HG03095 (cell line): ENCODE measurements around the gene FBXL16.
"Not testable (repeated sequence)": the region's sequence is repeated elsewhere in the genome, so short reads cannot be mapped to it uniquely, and the experiment has no call there.

Source experiments
- ATAC-seq: cut with Tn5 transposase; IDR thresholded peaks from one replicate; pipeline ENCODE4 v1.9.1; 2021; ENCODE audit warnings: moderate library complexity; ENCODE audit not compliant: unreplicated experiment

Gene FBXL16

DNA sequence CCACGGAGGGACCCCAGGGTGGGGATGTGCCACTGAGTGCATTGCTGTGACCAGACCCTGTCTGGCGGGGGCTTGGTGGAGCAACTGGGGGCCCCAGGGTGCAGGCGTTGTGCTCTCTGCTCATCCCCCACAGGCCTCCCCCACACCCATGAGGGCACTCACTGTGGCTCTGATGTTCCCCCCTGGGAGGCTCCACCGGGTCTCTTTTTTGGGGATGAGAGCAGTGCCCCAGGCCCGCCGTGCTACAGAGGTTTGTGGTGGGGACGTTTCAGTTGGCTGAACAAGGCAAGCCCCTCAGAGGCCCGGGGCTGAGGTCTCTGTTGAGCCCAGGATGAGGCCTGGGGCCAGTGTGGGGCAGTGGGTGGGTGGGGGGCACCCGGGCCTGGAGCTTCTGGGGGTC lies 18.1 kb upstream of the FBXL16 start:
- ATAC-seq, result no peak

DNA sequence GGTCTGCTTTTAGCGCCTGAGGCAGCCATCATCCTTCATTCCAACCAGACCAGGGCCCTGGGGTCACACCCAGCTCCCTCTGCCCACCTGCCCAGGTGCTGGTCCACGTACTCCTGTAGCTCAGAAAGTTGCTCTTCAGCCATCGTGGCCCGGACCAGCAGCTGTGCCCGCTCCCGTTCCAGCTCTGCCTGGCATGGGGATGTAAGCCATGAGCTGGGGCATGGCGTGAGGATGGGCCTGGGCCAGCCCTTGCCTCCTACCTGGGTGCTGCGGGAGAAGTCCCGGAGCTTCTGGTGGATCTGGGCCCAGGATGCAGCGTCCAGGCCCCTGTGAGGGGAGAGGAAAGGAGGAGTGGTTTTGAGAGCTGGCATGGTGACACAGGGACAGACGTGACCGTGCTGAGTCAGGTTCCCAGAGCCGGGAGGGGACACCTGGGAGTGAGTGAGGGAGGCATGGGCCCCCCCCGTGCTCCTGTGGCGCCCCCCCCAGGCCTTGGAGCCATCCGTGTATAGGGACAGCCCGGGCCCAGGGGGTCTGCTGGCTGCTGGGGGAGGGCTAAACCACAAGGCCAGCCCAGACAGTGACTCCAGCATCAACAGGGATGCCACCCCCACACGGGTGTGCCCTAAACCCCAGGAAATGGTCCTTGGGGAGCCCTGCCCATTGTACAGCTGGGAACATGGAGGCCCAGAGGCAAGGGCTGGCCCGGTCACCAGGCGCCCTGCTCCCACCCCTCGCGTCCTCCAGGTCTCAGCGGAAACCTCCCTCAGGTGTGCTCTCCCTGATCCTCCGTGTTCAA lies 17.4 kb upstream of the FBXL16 start:
- no peak for ATAC-seq

DNA sequence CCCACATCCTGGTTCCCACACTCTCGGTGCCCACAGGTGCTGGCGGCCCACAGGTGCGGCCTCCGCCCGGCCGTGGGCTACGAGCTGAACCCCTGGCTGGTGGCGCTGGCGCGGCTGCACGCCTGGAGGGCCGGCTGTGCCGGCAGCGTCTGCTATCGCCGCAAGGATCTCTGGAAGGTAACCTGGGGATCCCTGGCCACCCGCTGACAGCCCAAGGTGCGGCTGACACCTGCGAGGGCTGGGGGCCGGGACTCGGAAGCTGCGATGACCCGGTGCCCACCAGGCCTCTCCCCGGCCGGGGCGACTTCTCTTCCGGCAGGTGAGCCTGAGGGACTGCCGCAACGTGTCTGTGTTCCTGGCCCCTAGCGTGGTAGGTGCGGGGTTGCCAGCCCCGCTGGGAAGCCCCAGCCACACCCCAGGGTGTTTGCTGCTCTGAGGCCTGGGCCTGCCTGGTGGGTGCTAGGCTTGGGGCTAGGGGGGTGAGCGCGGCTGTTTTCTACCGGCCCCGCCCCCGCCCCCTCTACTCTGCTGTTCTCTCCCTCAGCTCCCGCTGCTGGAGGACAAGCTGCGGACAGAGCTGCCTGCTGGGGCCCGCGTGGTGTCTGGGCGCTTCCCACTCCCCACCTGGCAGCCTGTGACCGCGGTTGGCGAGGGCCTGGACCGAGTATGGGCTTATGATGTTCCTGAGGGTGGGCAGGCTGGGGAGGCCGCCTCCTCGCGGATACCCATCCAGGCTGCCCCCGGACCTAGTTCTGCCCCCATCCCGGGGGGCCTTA lies 16.4 kb upstream of the FBXL16 start:
- ATAC-seq, result no peak

DNA sequence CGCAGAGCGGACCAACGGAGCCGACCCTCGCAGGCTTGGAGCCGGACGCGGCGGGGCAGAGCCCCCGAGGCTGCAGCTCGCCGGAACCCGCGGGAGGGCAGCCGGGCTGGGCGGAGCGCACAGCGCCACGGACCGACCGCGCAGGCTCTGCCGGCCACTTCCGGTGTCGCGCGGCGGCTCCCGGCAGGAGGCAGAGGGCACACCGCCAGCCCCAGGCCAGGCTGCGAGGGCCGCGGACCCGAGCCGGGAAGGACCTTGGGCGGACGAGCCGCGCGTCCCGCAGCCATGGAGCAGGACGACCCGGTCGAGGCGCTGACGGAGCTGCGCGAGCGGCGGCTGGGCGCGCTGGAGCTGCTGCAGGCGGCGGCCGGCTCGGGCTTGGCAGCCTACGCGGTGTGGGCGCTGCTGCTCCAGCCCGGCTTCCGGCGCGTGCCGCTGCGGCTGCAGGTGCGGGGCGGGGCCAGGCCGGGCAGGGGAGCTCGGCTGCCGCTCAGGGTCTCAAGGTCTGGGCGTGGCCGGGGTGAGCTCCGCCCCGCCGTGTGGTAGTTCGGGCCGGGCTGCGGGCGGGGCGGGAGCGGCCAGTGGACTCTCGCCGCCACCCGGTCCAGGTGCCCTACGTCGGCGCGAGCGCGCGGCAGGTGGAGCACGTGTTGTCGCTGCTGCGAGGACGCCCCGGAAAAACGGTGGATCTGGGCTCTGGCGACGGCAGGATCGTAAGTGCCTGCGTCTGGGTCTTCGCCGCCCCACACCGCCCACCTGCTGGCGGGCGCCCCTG lies 15.6 kb upstream of the FBXL16 start, which contains the start of gene ANTKMT:
TSS of gene ANTKMT (plus strand) at position 157 of the 775 bp plus-strand sequence. CDS start at position 286, 129 bp downstream.
- peak; percentile 44 for ATAC-seq

DNA sequence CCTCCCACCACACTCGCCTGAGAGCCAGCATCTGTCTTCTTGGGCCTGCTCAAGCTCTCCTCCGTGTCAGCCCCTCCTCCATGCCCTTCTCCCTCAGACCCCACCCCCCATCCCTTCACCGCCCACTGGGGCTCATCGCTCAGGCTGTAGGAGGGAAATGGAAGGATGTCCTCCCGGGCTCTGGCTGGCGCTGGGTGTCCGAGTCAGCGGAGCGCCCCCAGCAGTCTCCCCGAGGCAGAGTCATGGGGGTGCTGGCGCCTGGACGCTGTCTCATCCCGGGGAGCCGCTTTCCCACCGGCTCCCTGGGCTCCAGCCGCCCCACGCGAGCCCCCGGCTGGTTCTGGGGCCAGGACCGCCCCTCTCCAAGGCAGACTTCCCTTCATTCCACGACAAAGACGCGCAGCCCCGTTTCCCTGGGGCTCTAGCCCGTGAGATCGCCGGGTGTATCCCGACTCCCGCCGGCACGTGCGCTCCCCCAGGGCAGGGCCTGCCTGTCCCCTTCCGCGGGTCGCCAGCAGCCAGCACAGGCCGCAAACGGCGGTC lies 14.9 kb upstream of the FBXL16 start:
- peak; percentile 6 for ATAC-seq

DNA sequence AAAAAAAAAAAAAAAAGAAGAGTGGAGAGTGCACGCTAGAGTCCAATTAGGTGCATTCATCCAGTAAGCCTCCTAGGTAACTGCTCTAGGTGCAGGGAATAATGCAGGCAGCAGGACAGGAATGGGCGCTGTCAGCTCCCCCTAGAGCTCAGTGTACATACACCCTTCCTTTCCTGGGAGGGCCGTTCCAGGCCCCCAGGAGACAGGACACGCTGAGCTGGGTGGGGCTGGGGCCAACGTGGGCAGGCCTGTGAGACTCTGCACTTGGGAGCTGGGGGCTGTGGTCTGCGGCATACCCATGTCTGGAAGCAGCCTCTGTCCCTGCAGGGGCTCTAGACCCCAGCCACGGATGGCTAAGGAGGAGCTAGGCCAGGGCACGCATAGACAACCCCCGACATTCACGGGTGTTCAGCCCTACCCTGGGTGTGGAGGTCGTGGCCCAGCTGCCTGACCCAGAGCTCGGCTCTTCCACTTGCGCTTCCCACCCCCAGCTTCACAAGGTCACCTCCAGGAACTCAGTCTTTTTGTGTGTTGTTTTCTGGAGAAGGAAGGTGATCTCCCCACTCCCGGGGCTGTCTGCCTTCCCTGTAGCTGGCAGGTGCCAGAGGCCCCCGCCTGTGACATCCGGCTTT lies 14.3 kb upstream of the FBXL16 start:
- no peak for ATAC-seq

DNA sequence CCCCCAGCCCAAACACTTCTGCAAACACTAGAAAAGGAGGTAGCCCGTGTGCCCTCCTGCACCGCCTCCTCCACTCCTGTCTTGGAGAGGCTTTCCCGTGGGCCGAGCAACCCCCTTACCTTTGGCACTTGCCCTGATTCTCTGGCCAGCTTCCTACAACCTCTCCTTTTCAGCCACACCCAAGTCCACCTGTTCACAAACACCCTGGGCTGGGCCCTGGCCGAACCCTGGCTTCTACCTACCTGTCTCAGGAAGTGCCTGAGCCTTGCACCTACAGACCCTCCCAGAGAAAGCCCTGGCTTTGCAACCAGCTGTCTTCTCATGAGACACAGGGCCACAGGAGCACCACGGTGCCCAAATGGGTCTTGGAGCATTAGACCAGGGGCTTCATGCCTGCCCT lies 13.3 kb upstream of the FBXL16 start:
- no peak for ATAC-seq

DNA sequence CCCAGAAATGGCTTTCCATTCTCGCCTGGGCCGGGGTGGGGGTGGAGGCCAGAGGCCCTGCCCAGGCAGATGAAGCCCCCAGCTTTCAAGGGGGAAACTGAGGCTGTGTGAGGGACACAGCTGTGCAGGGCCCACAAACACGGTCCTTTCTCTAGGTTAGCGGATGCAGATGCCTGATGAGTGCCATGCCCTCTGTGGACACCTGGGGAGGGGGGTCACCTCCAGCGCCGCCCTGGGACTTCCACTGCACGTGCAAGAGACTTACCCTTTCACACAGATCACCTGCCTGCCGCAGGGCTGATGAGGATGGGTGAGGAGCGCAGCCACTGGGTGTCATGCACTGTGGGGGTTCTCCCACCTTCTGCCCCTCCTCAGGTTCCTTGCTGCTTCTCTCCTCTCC lies 12.8 kb upstream of the FBXL16 start:
- no peak for ATAC-seq

DNA sequence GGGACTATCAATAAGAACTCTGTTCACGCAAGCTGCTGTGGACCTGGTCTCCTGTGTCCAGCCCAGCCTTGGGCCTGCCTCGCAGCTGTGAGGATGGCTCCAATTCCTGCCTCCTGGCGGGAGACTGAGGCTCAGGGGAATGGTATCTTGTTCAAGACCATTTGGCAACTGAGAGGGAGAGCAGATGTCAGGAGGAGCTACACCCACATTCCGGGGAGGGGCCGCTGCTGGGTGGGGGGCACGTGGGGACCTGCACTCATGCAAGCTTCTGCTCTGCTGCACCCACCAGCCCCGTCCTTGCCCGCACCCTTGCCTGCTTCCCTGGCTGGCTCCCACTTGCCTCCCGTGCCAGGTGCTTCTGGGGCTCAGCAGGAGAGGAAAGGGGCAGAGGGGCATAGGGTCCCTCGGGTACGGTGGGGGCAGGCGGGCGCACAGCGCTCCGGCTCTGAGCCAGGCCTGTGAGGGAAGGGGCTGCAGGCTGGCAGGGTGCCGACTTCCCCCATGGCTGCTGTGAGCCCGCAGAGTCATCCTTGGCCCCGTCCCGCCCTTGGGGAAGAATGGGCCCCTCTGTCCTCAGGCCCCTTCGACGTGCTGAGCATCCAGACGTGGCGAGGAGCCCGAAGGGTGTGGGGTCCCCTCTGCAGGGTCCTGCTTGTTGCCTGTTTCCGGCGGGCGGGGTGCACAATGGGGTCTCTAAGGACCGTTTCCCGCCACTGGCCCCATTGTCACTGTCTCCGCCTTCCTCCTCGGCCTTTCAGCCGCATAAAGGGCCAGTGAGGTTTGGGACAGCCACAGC lies 12.0 kb upstream of the FBXL16 start:
- ATAC-seq, result no peak

DNA sequence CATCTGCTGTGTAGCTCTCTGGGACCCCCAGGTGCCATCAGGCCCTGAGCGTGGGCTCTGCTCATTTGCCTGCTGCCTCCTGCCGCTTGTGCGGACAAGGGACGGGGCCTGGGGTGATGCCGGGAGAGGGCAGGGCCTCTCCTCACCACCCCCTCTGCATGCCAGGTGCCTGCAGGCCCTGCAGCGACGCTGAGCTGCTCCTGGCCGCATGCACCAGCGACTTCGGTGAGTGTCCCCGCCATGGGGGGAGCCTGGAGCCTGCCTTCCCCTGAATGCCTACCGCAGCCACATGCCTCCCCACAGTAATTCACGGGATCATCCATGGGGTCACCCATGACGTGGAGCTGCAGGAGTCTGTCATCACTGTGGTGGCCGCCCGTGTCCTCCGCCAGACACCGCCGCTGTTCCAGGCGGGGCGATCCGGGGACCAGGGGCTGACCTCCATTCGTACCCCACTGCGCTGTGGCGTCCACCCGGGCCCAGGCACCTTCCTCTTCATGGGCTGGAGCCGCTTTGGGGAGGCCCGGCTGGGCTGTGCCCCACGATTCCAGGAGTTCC lies 11.2 kb upstream of the FBXL16 start:
- ATAC-seq, result no peak

DNA sequence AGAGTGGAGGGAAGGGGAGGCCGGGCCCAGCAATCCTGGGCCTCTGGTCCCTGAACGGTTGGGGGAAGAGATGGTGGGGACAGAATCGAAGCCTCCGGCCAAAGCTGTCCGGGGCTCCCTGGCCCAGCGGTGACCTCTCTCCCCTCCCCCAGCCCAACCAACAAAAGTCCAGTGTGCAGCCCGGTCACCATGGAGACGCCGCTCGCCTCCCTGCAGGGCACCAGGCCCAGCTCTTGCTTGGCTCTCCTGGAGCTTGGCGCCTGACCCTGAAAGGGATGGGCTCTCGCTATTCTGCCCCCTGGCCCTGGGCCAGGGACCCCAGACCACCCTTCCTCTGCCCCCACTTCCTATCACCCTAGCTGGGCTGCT lies 10.6 kb upstream of the FBXL16 start:
- no peak for ATAC-seq

DNA sequence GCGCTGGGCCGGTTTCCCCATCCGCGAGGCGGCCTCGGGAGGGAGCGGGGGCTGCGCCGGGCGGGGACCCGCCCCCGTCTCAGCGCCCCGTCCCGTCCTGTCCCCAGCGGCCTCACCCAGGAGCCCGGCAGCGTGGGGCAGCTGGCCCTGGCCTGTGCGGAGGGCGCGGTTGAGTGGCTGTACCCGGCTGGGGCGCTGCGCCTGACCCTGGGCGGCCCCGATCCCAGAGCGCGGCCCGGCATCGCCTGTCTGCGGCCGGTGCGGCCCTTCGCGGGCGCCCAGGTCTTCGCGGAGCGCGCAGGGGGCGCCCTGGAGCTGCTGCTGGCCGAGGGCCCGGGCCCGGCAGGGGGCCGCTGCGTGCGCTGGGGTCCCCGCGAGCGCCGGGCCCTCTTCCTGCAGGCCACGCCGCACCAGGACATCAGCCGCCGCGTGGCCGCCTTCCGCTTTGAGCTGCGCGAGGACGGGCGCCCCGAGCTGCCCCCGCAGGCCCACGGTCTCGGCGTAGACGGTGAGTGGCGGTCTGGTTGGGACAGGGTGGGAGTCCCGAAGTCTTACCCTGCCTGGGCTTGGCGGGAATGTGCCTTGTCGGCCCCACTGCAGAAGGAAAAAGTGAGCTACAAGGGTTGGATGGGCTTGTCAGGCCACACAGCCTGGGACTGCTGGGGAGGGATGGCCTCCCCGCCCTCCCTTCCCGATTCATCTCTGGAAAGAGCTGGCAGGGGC lies 10.0 kb upstream of the FBXL16 start:
- ATAC-seq, result peak; percentile 5

DNA sequence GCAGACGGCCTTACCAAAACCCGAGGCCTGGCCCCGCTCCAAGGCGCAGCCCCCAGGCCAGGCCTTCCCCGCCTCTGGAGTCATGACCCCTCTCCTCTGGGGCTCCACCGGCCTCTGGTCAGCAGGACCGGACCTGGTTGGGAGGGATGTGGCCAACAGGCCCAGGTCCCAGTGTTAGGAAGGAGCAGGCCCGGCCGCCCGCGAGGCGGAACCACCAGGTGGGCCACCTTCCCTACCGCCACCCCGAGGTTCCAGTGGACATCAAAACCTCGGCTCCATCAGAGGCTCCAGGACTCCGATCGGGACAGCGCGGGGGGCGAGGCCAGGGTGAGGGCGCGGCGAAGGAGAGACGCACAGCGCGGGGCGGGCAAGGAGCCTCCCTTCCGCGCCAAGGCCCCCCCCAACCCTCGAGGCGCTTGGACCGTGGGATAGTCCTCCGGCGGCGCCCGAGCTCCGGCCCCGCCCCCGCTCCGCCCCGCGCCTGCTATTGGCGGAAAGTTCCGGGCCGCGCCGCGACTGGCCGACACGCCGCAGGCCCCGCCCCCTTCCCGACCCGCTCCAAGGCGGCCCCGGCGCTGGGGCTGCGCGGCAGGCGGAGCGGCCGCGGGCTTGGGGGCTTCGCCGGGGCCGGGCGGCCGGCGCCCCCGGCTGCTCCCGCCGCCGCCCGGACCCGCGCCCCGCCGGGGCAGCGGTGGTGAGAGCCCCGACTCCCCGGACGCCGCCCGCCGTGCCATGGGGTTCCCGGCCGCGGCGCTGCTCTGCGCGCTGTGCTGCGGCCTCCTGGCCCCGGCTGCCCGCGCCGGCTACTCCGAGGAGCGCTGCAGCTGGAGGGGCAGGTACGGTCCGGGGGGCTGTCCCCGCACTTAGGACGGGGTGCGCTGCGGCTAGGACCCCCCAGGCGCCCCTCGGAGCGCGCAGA lies 9.2 kb upstream of the FBXL16 start, which contains the start of gene METRN:
TSS of gene METRN (plus strand) at position 561 of the 919 bp plus-strand sequence. CDS start at position 733, 172 bp downstream.
- ATAC-seq, result peak; percentile 58

DNA sequence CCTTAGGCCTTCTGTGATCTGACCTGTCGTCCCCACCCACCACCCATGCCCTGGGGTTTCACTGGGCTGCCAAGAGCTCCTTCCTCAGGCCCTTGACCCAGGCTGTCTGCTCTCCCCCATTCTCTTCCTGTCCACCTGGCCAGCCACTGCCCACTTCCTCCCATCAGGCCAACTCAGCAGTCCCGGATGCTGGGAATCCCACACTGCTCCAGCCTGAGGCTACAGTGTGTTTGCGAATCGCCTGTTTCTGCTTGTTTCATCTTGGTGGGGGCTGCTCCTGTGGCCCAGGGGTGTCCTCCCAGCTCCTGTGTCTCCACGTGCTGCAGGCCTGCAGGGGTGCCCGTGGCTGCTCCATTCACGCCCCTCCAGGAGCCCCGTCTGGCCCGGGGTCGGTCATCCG lies 8.5 kb upstream of the FBXL16 start:
- no peak for ATAC-seq

DNA sequence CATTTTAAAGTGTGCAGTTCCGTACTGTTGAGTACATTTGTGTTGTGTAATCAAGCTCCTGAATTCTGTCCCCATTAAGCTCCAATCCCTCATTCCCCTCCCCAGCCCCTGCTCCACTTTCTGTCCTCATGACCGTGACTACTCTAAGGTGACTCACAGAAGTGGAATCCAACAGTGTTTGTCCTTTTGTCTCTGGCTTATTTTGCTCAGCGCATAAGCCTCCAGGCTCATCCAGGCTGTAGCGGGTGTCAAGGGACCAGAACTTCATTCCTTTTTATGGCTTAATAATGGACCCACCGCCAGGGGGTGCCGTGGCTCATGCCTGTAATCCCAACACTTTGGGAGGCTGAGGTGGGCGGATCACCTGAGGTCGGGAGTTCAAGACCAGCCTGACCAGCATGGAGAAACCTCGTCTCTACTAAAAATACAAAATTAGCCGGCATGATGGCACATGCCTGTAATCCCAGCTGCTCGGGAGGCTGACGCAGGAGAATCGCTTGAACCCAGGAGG lies 7.2 kb upstream of the FBXL16 start:
- not testable (repeated sequence) for ATAC-seq

DNA sequence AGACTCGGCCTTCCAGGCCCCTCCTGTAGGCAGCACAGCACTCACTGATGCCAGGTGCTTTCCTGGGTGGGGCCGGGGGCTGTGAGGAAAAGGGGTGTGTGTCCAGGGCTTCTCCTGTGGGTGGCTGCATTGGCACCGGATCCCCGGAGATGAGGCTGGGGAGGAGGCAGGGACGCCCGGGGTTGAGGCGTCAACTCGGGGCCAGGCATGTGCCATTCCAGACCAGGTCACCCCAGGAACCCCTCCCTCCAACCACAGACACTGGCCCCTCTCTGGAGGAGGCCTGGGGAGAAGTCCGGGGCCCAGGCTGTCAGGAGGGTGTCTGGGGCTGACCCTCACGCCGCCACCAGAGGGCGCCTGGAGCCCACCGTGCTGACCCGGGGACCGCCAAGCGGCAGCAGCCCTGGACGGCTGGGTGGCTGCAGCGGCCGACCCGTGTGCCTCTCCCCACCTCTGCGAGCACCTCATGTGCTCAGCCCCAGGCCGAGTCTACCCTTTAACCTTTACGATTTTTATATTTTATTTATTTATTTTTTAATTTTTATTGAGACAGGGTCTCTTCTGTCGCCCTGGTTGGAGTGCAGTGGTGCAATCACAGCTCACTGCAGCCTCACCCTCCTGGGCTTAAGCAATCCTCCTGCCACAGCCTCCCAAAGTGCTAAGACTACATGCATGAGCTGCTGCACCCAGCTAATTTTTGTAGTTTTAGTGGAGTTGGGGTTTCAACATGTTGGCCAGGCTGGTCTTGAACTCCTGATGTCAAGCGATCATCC lies 6.1 kb upstream of the FBXL16 start:
- ATAC-seq, result no peak

DNA sequence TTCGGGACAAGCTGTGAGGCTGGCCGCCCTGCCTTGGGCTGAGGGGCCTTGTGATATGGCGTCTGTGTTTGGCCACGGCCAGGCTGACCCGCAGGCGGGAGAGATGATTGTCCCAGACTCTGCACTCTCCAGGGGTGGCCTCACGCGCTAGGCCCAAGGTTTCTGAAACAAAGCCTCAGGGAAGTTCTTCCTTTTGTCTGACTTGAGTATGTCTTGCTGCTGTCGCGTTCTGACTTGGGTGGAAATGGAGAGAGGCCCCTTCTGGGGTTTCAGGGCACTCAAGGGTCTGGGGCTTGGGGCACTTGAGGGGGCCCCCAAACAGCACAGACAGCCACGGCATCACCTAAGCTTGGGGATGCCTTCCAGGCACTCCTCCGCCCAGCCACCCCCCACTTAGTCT lies 5.5 kb upstream of the FBXL16 start:
- no peak for ATAC-seq
